Measurements from ENCODE around the gene CHI3L1.
A peak's percentile ranks its signal among the peaks of the same experiment; 100 is the strongest.
"Not testable (repeated sequence)": the region's sequence is repeated elsewhere in the genome, so short reads cannot be mapped to it uniquely, and the experiment has no call there.

The CHI3L1 gene

DNA sequence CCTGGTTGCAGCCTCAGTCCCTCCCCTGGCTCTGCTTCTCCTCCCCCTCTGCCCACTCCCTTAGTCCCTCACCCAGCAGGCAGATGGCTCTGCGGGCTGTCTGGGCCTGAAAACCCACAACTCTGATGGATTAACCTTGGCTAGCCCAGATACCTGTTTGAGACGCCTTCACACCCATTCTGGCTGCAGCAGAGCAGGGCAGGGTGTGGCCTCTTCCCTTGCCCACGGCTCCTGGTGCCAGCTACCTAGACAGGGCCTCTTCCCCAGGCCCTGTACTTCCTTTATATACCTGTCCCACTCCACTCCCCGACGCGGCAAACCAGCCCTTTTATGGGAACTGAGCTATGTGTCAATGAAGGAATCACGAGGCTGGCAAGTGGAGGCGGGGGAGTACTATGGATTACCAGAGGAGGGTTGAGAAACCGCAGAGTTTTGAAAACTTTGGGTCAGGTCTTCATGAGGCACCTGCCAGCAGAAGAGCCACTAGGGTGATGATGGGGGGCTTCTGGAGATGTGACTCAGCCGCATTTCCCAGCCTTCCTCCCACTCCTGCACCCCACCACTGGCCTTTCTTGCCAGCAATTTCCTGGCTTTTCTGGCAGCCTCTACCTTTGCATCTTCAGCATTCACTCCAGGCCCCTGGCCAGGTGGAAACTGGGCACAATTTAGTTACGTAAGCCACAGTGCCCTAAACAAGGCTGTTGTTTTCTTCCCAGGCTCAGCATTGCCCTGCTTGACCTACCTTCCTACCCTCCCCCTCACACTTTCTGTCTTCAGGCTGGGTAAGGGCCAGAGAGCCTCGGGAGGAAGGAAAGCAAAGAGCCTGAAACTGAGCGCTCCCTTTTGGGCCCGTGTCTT is at the start of gene CHI3L1:
Gene CHI3L1, minus strand, starts transcription at position 259 of the 858 bp plus-strand sequence. Its CDS starts 81 bp downstream, at position 178.
- DNase-seq: no peak

DNA sequence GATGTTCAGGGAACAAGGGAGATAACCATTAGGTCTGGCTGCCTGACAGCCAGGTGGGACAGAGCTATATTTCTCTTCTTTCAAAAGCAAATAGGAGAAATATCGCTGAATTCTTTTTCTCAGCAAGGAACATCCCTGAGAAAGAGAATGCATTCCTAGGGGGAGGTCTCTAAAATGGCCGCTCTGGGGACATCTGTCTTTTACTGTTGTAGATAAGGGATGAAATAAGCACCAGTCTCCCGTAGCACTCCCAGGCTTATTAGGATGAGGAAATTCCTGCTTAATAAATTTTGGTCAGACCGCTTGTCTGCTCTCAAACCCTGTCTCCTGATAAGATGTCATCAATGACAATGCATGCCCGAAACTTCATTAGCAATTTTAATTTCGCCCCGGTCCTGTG is 48.4 kb upstream of the CHI3L1 start:
- not testable (repeated sequence) for DNase-seq

DNA sequence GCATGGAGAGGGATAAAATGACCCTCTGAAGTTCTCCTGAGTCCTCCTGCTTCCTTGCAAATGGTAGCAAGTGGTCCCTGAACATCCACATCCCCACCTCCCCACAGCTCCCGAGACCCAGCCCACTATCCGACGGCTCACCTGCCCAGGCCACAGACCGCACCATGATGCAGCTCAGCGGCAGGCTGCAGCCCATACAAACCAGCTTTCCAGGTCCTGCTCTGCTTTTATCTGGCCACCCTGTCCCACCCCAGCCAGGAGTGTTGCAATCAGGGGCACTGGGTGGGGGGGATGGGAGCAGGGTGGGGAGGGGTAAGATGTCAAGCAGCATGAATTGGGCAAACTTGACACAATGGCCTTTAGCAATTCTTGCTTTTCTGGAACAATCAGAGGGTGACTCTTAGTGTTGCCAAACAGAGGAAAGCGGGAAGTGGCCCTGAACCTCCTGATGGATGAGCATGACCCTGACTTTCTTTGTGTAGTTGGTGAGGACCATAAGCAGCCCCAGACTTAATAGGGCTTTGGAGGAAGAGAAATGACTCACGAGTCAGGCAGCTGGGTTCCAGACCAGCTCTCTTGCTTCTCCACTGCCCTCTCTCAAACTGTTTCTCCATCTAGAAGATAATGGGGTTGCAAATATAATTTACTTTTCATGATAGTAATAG is 43.1 kb upstream of the CHI3L1 start, which contains the start of gene CHIT1:
Gene CHIT1, minus strand, starts transcription at position 203 of the 665 bp plus-strand sequence. Its CDS starts 37 bp downstream, at position 166.
- no peak for DNase-seq

DNA sequence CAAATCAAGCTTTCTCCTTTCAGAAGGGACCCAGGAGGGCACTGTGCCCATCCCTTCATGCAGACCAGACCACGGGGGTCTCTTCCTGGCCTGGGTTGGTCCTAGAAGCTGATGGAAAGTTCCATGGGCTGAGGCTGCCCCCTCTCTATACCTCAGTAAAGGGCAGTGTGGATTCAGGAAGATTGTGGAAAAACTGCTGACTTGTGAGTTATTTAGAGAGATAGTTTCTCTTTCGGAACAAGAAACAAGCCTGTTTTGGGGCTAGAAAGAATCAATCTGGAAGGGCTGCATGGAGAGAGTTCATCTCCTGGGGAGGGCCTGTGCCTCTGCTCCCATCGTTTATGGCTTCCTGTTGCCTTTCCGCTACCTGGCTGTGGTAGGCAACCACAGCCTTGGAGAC is 42.2 kb upstream of the CHI3L1 start:
- no peak for DNase-seq

DNA sequence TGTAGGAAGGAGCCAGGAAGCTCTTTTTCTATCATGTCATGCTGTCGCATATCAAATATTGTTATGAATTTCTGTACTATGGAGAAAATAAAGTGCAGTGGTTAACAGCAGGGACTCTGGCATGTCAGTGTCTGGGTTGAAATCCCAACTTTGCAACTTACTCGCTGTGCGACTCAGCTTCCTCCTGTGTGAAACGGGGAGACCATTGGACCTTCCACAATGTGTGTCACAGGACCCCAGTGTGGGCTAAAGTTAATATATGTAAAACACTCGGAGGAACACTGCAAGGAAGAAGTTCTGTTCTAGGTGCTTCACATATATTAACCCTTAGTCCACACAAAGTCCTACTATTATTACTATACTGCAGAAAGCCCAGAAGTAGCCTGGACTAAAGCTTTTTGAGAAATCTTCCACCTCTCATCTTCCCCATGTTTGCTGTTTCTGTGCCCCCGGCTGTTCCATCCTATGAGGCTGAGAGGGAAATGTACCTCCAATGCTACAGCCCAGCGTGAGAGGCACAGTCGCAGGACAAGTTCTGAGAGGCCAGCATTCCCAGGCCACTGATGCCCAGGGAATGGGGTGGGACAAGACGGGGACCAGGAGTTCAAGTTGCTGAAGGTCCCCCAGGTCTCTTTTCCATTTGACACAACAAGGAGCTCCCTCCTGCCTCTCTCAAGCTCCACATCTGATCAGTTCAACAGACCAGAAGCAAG is 41.0 kb upstream of the CHI3L1 start:
- DNase-seq: no peak

DNA sequence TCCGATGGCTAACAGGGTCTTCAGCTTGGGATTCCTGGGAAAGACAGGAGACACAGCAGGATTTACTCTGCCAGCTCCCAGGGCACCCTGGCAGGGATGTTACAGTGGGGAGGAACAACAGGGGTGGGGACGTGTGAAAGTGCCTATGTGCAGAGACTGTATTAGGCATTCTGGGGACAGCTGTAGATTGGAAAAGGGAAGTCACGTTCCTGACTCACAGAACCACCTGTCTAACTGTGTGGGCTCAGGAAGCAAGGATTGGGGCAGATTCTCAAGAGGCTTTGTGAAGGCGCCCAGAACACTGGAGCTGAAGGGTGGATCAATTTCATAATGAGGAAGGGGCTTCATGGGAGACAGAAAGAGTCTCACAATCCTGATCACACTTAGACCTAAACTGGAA is 38.6 kb upstream of the CHI3L1 start:
- DNase-seq: no peak

DNA sequence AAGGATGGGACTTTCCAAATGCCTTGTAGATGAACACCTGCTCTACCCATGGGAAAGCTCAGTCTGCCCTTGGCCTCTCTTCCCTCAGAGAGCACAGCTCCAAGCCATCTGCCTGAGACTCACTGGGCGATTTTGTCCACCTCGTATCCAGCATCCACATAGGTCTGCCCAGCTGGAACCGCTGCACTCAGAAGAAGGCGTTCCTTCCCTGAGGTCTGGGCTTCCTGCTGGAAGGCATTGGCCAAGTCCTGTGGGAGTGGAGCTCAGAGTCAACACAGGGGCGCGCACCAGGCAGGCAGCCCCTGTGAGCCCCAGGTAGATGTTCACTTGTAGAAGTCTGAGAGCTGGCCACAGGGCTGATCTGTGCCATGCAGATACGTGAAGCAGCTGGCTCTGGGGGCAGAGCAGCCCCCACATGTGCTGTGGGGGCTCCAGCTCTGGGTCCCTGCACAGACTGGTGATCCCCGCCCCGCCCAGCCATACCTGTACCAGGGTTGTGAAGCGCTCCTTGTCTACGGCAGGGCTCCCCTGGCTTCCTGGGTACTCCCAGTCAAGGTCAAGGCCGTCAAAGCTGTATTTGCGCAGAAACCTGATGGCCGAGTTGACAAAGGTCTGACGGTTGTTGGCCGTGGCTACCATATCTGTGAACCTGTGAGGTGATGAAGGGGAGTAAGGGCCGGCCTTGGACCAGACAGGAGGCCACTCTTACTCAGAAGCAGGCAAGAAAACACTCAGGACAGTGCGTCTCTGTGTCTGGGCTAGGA is 36.7 kb upstream of the CHI3L1 start:
- DNase-seq: no peak

DNA sequence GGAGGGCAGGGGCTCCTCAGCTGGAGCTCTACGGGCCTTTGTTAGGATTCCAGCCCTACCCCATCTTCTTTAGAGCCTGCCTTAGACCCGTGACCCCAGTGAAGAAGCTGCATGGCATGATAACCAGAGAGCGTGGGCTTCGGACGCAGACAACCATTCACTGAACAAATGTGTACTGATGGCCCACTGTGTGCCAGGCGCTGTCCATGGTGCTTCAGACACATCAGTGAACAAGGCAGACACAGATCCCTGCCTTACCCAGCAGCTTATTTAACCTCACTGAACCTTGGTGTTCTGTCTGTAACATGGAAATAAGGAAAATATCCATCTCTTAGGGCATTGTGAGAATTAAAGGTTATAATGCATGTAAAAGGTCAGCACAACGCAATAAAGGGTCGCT is 33.4 kb upstream of the CHI3L1 start:
- DNase-seq: no peak

DNA sequence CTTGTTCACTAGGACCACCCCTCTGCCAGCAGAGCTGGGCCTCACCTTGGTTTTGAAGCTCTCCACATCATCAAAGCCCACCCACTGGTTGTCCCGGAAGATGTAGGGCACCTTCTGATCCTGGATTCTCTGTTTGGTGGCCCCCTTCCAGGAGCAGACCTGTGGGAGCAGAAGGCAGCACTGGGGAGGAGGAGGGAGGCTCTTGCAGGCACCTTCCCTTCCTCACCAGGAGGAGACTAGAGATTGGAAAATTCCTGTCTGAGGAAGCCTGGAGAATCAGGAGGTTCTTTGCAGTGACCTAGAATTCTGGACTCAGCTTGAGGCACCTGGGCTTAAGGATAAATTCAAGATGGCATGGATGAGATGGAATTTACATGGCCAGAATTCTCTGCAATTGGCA is 32.7 kb upstream of the CHI3L1 start:
- no peak for DNase-seq

DNA sequence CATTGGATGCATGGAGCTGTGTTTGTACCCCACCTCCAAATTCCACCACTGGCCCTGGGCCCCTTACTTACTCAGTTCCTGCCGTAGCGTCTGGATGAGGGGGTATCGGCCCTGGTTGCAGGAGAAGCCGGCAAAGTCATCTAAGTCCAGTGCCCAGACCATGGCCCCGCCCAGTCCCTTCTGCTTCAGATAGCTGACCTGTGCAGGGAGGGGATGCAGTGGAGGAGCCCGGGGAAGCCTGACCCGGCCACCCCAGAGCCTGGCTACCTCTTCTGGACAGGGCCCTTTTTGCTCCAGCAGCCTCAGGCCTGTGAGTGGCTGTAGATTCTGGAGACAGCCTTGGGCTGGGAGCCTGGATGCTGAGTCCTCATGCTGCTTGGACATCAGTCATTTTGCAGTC is 31.2 kb upstream of the CHI3L1 start:
- no peak for DNase-seq

DNA sequence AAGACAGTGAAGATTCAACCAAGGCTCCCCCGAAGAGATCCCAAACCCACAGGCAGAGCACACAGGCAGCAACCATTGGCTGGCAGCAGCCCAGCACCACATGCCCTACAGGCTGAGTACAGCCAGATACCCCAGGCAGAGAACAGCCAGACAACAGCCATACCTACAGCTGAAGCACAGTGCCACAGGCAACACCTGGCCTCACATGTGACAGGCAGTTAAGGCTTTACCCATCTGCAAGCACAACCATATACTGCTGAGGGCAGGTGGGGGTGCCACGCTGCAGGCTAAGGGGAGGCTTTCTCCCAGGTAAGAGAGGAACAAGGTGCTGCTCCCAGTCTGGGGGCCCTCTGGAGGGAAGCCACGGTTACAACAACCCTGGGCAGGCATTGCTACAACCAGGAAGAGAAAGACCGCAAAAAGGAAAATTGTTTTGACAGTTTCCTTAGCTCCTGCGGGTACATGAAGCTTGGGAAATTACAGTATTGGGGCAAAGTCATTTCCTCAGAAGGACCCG is 30.7 kb upstream of the CHI3L1 start:
- no peak for DNase-seq

DNA sequence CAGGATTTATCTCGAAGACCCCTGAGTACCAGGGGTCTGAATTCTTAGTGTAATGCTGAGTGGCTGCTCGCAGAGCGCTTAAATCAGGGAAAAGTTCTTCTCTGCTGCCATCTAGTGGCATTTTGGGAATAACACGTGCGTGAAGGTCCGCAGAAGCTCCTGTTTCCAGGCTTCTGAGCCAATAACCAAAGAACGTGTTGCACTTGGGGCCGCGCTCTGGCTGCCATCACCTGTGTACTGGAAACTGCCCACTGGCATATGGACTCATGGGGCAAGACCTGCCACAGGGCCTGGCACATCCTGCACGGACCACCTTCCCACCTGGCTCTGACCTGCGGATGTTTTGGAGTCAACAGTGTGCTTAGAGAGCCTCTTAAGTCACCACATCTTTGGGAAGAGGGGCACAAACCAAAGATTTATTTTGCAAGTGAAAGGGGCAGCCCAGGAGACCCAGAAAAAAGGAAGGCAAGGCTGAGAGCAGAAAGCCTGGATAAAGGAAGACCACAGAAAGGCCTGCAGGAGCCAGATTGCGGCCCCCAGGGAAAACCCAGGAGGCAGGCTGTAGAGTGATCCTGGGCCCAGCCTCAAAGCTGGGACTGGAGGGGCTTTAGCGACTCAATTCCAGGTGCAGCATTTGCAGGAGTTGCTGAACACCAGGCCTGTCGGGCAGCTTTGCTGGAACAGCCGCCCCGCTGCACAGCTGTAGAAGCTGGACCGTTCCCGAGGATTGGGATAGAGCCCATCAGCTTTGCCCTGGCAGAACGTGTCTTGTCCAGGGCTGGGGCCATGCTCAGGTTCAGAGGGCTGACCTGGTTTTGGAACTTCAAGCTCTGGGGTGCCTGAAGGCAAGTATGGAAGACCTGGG is 30.0 kb upstream of the CHI3L1 start:
- DNase-seq: peak; percentile 11

DNA sequence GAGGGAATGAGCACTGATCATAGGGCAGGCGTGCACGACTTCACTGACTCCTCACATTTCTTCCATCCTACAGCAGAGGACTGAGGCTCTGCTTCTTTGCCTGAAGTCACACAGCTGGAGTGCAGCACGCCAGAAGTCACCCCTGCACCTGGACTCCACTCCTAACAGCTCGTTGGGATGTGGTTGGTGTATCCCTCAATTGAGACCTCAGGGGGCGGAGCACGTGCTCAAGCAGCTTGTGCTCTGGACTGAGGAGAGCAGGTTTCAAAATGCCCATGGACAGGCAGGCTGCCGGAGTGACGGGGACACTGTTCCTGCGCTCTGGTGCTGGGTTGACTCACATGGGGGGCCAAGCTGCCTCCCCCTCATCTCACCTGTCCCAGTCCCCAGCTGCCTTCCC is 29.1 kb upstream of the CHI3L1 start:
- no peak for DNase-seq

DNA sequence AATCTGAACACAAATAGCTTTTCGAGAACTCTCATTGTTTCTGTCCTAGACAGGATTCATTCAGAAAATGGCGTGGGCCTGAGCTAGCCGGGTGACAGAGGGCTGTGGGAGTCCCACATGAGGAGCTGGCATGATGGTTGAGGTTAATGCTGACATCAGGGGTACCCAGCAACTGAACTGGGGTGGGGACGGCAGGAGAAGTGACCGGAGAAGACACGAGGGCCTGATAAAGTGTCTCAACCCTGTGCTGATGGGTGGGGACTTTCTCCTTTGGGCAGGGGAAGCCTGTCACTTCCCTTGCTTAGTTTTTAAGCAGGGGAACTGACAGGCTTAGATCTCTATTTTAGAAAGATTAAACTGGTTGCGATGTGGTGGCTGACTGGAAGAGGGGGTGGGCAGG is 28.4 kb upstream of the CHI3L1 start:
- no peak for DNase-seq

DNA sequence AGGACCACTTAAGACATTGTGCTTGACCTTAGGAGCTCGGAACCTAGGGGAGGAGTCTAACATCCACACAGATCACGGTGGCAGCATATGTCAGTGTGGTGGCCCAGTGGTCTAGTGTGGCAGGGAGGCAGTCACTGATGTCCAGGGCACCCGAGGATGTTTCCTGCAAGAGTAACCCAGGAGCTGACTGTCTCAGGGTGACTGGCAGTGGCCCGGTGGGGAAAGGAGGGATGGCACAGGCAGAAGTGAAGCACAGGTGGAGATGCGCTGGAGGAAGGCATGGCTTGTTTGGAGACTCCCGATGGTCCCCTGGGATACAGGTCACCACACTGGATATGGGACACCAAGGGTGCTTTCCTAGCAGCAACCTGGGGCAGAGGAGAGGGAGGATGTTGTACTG is 26.6 kb upstream of the CHI3L1 start:
- DNase-seq: no peak

DNA sequence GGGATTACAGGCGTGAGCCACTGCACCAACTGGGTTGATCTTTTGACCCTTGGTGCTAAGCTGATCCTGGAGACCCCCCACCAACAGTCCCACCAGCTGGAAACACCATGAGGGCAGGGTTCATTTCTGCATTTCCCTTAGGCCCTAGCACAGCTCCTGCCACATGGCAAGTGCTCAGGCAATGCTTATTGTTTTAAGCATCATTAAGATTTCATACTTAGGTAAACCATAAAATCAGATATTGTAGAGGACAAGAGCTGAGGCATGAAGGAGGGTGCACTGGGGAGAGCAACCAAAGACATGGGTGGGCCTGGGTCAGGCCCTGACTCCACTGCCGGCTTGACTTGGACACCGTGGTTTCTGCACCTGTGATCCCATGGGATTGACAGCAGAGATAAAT is 25.3 kb upstream of the CHI3L1 start:
- DNase-seq: no peak

DNA sequence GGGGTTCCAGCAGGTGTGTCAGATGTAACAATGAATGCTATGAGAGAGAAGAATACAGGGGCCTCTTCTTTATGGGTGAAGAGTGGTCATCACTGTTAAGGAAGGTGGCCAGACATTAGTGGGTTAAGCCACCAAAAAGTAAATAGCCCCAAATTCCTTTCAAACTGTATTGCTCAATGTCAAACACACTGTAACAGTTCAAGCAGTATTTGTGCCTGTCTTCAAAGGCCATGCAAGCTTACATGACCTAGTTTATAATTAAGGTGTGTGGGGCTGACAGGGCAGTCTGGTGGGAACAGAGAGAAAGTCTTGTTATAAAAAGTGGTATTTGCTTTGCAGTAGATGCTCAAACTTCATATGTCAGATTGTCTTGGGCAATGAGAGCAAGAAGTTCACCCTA is 24.5 kb upstream of the CHI3L1 start:
- DNase-seq: no peak

DNA sequence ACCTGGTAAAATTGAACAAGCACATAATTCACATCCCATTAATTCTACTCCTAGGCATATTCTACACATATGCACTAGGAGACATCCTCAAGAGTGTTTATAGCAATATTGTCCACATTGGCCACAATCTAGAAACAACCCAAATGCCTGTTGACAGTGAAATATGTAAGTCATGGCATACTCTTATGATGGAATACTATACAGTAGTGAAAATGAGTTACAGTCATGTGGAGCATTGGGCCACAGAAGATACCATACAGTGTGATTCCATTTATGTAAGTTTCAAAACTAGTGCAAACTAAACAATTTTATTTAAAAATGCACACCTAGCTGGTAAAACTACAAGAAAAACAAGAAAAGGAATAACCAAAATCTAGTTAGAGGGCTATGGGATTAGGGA is 23.8 kb upstream of the CHI3L1 start:
- no peak for DNase-seq

DNA sequence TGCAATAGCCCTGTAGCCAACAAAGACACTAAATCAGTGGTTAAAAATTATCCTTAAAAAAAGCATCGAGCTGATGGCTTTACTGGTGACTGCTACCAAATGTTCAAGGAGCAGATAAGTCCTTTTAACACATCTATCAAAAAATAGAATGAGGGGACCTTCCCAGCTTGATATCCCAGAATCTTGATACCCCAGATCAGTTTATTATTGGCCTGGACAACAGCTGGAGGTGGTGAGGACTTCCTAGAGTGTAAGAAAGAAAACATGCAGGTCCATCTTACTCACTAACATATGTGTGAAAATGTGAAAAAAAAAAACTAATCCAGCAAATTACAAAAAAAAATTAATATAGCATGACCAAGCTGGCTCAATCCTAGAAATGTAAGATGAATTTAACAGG is 21.7 kb upstream of the CHI3L1 start:
- DNase-seq: no peak

DNA sequence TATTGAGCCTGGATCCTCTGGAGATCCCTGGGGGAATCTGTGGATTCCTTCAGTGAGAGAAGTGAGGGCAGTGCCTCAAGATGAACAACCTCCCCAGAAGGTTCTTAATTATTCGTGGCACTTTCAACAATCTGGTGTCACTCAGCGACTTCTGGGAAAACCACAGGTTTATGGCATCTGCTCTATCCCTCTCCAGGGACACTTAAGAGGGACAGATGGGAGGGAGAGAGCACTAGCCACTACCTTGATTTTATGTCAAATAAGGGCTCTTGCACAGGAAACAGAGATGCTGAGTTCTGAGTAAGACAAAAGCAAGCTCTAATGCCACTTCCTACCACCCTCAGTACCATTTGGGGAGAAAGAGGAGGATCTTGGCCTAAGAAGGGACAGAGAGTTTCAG is 21.2 kb upstream of the CHI3L1 start:
- no peak for DNase-seq

DNA sequence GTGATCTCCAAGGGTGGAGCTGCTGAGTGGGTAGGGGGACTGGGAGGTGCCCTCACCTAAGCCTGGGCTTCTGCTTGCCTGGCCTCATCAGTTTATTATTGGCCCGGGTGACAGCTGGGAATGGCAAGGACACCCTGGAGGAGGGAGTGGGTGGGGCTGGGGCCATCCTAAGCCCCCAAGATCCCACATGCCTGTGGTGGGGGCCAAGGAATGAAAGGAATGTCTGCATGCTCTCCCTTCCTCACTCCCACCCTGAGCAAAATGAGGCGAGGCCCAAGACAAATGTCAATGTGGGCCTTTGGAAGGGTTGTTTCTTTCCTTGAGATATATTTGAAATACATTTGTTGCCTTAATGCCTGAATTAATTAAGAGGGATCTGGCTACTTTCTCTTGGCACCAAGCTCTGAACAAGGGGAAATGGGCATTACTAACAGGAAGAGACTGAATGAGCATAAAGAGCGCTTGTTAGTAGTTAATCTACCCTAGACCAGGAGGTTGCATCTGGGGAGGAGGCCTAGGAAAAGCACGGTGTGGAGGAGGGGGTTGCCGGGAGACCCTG is 19.7 kb upstream of the CHI3L1 start:
- DNase-seq: no peak
